Urinary bladder (tissue), 4 donors: ENCODE results near the gene INPP5A. TPM values are rescaled to one million over a fixed set of nuclear protein-coding genes. Genes with fewer than 3 reads are reported as not detected.

Experiments used
- DNase-seq: peaks from one replicate; pipeline ENCODE4 v3.0.0-alpha.2; 2015; ENCODE audit errors: extremely low spot score
- H3K27ac ChIP-seq: one replicate; pipeline ENCODE4 v1.5.1; 2013; ENCODE audit warnings: low read depth, mild to moderate bottlenecking, moderate library complexity
- H3K36me3 ChIP-seq: one replicate; pipeline ENCODE4 v1.6.1; 2013; ENCODE audit warnings: mild to moderate bottlenecking, moderate library complexity; ENCODE audit not compliant: insufficient read depth
- H3K4me1 ChIP-seq: one replicate; pipeline ENCODE4 v1.6.1; 2013; ENCODE audit warnings: mild to moderate bottlenecking, moderate library complexity; ENCODE audit not compliant: insufficient read depth
- H3K4me3 ChIP-seq: one replicate; pipeline ENCODE4 v1.5.1; 2013; ENCODE audit warnings: low read depth, low read length
- WGBS: extraction: QIAGEN DNeasy Blood & Tissue Kit; methylation state at CpG from one replicate; pipeline ENCODE4 v1.1.7; 2013; 5-methylcytosine and 5-hydroxymethylcytosine counted together
- polyA plus RNA-seq: library from polyadenylated mRNA; stranded (reverse); fragments of 200-250 nt; gene quantifications from one replicate; pipeline ENCODE4 v1.2.3, GENCODE V29; 2013
- total RNA-seq: library from RNA; depleted of rRNA; stranded (reverse); fragments of >200 nt; gene quantifications from one replicate; pipeline ENCODE4 v1.2.3, GENCODE V29; 2014
- donor health status: healthy with polysubstance abuse.
- donor health status: healthy.

Gene INPP5A
- total and polyA plus RNA-seq, 2 donors, result 61.0 to 66.2 TPM

GRCh38 chr10:132806110-132806509, 268.5 kb downstream of the INPP5A start:
- WGBS, result 33% methylated on average over 7 of the region's 7 CpGs
- H3K4me3 ChIP-seq, result no peak overlapping the region
- no peak for DNase-seq
- H3K4me1 ChIP-seq, result no peaks in the 10 kb centered on the region
- H3K27ac ChIP-seq, result no peak overlapping the region
- no peaks in the 10 kb centered on the region for H3K36me3 ChIP-seq

- Histone ChIP-seq H3K36me3 (no peaks in the 10 kb centered on the region), H3K27ac (no peak overlapping the region), H3K4me3 (no peak overlapping the region), H3K4me1 (no peaks in the 10 kb centered on the region)
- DNase-seq, result no peak
- WGBS, result 82% methylated on average over 25 of the region's 25 CpGs
Measured at GRCh38 chr10:132806561-132807003, 269.0 kb downstream of the INPP5A start.

DNA sequence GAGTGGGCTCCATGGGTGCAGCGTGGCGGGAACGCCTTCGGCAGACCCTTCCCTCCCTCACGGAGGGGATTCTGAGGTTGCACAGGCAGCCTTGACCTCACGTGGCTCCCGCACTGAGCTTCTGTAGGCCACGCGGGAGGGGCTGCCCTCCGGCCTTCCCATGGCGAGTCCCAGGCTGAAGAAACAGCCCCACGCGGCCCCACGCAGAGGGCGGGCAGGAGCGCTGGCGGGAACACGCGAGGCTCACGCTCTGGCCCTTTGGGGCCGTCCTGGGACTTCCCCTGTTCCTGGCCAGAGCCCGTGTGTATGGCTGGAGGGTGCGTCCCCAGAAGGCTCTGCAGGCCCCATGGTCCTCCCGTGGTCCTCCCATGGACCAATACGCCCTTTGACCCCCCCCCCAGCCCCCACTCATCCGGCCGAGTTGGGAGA, 270.0 kb downstream of the INPP5A start:
- WGBS, result 94% methylated on average over 27 of the region's 27 CpGs
- DNase-seq, result no peak

GRCh38 chr10:132808383-132809231, 271.0 kb downstream of the INPP5A start:
- WGBS, result 56% methylated on average over 42 of the region's 42 CpGs
- H3K4me1 ChIP-seq, result no peaks in the 10 kb centered on the region
- peak; percentile 18 for DNase-seq

More for the DNA sequence above, 270.0 kb downstream of the INPP5A start:
- Histone ChIP-seq H3K27ac (no peak overlapping the region), H3K36me3 (no peaks in the 10 kb centered on the region), H3K4me1 (no peaks in the 10 kb centered on the region), H3K4me3 (no peak overlapping the region)

GRCh38 chr10:132809232-132810140, 271.9 kb downstream of the INPP5A start:
- 83% methylated on average over 38 of the region's 38 CpGs for WGBS
- no peak overlapping the region for H3K4me3 ChIP-seq
- no peaks in the 10 kb centered on the region for H3K4me1 ChIP-seq
- H3K36me3 ChIP-seq, result no peaks in the 10 kb centered on the region
- DNase-seq, result no peak
- H3K27ac ChIP-seq, result no peak overlapping the region

More at GRCh38 chr10:132808383-132809231, 271.0 kb downstream of the INPP5A start:
- Histone ChIP-seq H3K4me3 (no peak overlapping the region), H3K36me3 (no peaks in the 10 kb centered on the region), H3K27ac (no peak overlapping the region)

DNA sequence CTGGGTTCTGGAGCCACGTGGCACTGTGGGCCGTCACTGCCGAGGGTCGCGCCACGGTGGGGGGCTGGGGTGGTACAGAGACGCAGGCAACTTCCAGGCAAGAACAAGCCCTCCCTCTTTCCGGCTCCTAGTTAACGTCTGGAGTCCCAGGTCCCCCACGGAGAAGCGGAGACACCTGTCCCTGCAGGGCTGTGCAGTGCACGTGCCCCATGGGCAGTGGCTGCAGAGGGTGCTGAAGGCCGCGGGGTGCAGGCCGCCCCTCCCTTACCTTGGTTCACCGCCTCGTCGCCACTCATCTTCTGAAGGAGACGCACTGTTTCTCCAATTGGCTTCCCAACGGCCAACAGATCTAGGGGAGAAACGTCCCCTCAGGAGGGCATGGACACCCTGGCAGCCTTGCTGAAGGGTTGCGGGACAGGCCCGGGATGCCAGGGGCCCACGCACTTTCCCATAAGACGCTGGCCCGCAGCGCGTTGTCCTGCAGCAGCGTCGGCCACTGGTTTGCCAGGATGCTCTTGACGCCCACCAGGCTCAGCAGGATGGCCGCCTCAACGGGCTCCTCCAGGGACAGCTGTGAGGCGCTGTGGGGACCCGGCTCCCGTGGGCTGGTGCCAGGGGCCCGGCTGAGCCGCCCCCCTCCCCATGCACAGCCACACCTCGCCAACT, 272.7 kb downstream of the INPP5A start:
- H3K4me1 ChIP-seq, result no peaks in the 10 kb centered on the region
- no peak for DNase-seq
- no peak overlapping the region for H3K4me3 ChIP-seq
- 79% methylated on average over 39 of the region's 39 CpGs for WGBS
- H3K36me3 ChIP-seq, result no peaks in the 10 kb centered on the region
- no peak overlapping the region for H3K27ac ChIP-seq

DNA sequence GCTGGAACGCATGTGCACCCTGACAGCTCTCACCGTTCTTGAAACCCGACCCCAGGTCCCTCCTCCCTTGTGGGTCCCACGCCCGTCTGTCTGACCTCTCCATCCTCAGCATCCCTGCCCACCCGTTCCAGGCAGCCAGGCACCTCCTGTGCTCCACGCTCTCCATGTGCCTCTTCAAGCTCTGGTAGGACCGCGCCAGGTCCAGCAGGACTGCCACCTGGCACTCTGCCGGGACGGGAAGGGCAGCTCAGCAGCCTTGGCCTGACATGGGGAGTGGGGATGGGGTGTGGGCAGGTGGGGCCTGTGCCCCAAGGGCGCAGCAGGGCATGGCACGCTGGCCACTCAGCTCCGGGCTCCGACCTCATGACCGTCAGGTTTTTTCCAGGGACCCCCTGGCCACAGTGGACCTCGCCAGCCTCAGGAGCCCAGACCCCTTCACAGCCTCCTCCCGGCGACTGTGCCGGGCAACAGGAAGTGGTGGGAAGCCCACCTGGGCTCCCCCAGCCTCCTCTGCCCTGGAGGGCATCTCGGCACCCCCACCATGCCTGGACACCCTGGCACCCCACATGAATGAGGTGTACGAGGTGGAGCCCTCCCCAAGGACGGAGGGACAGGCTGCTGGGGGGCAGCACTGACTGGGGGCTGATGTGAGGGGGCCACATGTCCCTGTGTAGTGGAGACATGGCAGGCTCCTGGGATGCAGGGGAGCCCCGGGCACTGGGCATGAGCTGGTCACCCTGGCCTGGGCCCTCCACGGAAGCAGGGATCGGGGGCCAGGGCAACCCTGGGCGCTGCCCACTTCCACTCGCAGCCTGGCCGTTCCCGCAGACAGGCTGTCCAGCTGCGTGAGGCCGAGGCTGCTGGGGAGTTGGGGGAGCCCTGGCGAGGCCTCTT, 273.5 kb downstream of the INPP5A start:
- no peak overlapping the region for H3K4me3 ChIP-seq
- no peaks in the 10 kb centered on the region for H3K36me3 ChIP-seq
- WGBS, result 69% methylated on average over 33 of the region's 33 CpGs
- no peak for DNase-seq
- H3K27ac ChIP-seq, result no peak overlapping the region
- no peaks in the 10 kb centered on the region for H3K4me1 ChIP-seq

GRCh38 chr10:132811891-132812481, 274.4 kb downstream of the INPP5A start:
- no peaks in the 10 kb centered on the region for H3K4me1 ChIP-seq
- 86% methylated on average over 26 of the region's 26 CpGs for WGBS
- no peak overlapping the region for H3K27ac ChIP-seq
- H3K4me3 ChIP-seq, result no peak overlapping the region
- H3K36me3 ChIP-seq, result no peaks in the 10 kb centered on the region
- no peak for DNase-seq

- Histone ChIP-seq H3K27ac (no peak overlapping the region), H3K4me3 (no peak overlapping the region), H3K4me1 (no peaks in the 10 kb centered on the region), H3K36me3 (no peaks in the 10 kb centered on the region)
- 71% methylated on average over 11 of the region's 11 CpGs for WGBS
- no peak for DNase-seq
Measured at GRCh38 chr10:132812520-132812919, 274.9 kb downstream of the INPP5A start.

DNA sequence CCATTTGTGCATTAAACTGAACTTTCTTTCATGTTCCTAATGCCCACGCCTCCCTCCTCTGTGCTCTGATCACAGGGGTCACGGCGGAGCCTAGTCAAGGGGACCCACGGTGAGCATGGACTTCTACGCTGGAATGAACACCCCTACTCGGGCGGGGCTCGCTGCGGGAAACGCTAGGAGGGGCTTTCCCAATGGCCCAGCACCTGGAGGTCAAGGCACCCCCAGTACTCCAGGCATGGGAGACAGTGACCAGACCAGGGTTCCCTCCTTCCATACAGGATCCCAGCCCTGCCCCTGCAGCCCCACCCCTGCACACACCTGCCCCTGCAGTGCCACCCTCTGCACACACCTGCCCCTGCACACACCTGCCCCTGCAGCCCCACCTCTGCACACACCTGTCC, 275.4 kb downstream of the INPP5A start:
- Histone ChIP-seq H3K4me3 (no peak overlapping the region), H3K27ac (no peak overlapping the region)

DNA sequence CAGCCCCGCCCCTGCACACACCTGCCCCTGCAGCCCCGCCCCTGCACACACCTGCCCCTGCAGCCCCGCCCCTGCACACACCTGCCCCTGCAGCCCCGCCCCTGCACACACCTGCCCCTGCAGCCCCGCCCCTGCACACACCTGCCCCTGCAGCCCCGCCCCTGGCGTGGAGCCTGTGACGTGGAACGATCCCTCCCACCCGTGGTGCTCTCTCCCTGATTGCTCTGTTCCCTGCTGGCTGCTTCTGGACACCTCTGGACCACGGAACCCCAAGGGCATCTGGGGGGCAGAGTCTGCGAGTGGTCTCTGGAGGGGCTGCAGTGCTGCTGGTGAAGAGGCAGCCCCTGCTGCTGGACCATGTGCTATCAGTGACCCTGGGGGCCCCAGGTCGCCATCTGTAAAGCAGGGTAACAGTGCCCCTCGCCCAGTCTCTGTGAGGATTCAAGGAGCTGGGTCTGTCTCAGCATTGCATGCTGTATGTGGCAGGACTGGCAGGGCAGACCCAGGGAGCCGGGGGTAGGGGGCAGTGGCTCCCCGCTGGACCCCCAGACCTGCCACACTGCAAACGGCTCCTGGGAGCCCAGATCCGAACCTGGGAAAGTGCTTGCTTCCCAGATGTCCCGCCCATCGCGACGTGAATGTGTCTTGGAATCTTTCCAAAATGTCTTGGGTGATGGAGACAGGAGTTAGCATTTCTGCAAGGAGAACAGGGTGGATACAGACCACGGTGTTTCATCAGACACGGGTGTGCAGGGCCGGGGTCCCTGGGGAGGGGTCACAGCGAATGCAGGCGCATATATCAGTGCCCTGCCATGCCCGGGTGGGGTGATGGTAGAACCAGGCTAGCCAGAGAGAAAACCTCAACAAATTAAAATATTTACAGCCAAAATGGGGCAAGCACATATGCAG, 276.2 kb downstream of the INPP5A start:
- no peak overlapping the region for H3K4me3 ChIP-seq
- H3K27ac ChIP-seq, result no peak overlapping the region
- H3K4me1 ChIP-seq, result no peaks in the 10 kb centered on the region
- WGBS, result 63% methylated on average over 25 of the region's 28 CpGs
- DNase-seq, result no peak
- no peaks in the 10 kb centered on the region for H3K36me3 ChIP-seq

More for the DNA sequence above, 275.4 kb downstream of the INPP5A start:
- 83% methylated on average over 10 of the region's 10 CpGs for WGBS
- no peaks in the 10 kb centered on the region for H3K36me3 ChIP-seq
- DNase-seq, result no peak
- no peaks in the 10 kb centered on the region for H3K4me1 ChIP-seq
